Thyroid gland (tissue), 4 donors: ENCODE data around the gene PHC2.
"Not testable (repeated sequence)": the region's sequence is repeated elsewhere in the genome, so short reads cannot be mapped to it uniquely, and the experiment has no call there.

Experiments used
- CTCF ChIP-seq, 6 experiments: fragments of 200-600 bp in 3 of 6; fragments of 450-650 bp in 3 of 6; sonication (generic) in 3 of 6; IDR thresholded peaks; one replicate each; pipeline ENCODE4 v1.5.1; 2016 to 2019; ENCODE audit warnings: antibody characterized with exemption in 6 of 6, mild to moderate bottlenecking in 2 of 6, inconsistent platforms in 1 of 6, moderate library complexity in 1 of 6
- POLR2A ChIP-seq, 2 donors: fragments of 450-650 bp; IDR thresholded peaks; one replicate each; pipeline ENCODE4 v1.6.1; 2017; ENCODE audit warnings: antibody characterized with exemption in 2 of 2, mild to moderate bottlenecking in 2 of 2, moderate library complexity in 1 of 2

GRCh38 chr1:33290615-33291014 lies 140.3 kb downstream of the PHC2 start:
- not testable (repeated sequence) for TF ChIP-seq CTCF, POLR2A (IDR thresholded peaks at IDR 0.05)
